IMR-90 (cell line): ENCODE measurements around the gene BCAS3.

Experiments
- CEBPB ChIP-seq: IDR thresholded peaks from 2 replicates; pipeline ENCODE4 v1.6.1; 2012; ENCODE audit warnings: low read depth, low read length, improper control_type of control experiment
- CTCF ChIP-seq: conservative IDR thresholded peaks from 2 replicates; pipeline ENCODE4 v1.5.1; 2012; ENCODE audit warnings: mild to moderate bottlenecking, low read depth, low read length, improper control_type of control experiment
- NFE2L2 ChIP-seq: fragments of 150-350 bp; IDR thresholded peaks from 2 replicates; pipeline ENCODE4 v1.6.1; 2016; ENCODE audit warnings: low read depth, mild to moderate bottlenecking, low read length
- POLR2A ChIP-seq: IDR thresholded peaks from 2 replicates; pipeline ENCODE4 v1.6.1; 2012; ENCODE audit warnings: mild to moderate bottlenecking, low read depth, low read length
- RCOR1 ChIP-seq: IDR thresholded peaks from 2 replicates; pipeline ENCODE4 v1.6.1; 2012; ENCODE audit warnings: mild to moderate bottlenecking, low read length, improper control_type of control experiment; ENCODE audit not compliant: insufficient replicate concordance

GRCh38 chr17:61017317-61018006 is 339.8 kb downstream of the BCAS3 start:
- no peak for TF ChIP-seq CTCF
- no peak for TF ChIP-seq POLR2A
- no peak for TF ChIP-seq CEBPB
- TF ChIP-seq RCOR1: no peak
- TF ChIP-seq NFE2L2: no peak
